Psoas muscle (tissue), 8 donors: ENCODE measurements around the gene ITPRIPL1. TPM values are rescaled to one million over a fixed set of nuclear protein-coding genes. Genes with fewer than 3 reads are reported as not detected.

Source experiments
- ATAC-seq, 4 donors: fragments of 200-7000 bp; cut with Tn5 transposase; one replicate each; pipeline ENCODE4 v1.9.1; 2020; ENCODE audit warnings: moderate library complexity in 3 of 4, mild to moderate bottlenecking in 2 of 4
- DNase-seq, 2 donors: peaks; one replicate each; pipeline ENCODE4 v3.0.0-alpha.2; 2020
- H3K27ac ChIP-seq: fragments of 200-600 bp; one replicate; pipeline ENCODE4 v1.8.0; 2022
- H3K27me3 ChIP-seq, 3 donors: fragments of 200-600 bp in 1 of 3; one replicate each; pipeline versions ENCODE4 v1.6.1 to v1.8.0; 2013 to 2022; ENCODE audit warnings: low read length in 2 of 3, mild to moderate bottlenecking in 2 of 3, moderate library complexity in 1 of 3; ENCODE audit not compliant: insufficient read depth in 3 of 3
- H3K36me3 ChIP-seq, 2 donors: fragments of 200-600 bp in 1 of 2; one replicate each; pipeline versions ENCODE4 v1.6.1 to v1.8.0; 2013 to 2022; ENCODE audit warnings: low read depth in 1 of 2, mild to moderate bottlenecking in 1 of 2, moderate library complexity in 1 of 2; ENCODE audit not compliant: insufficient read depth in 1 of 2
- H3K4me1 ChIP-seq: fragments of 200-600 bp; one replicate; pipeline ENCODE4 v1.8.0; 2022
- H3K4me3 ChIP-seq: fragments of 200-600 bp; one replicate; pipeline ENCODE4 v1.8.0; 2022; ENCODE audit warnings: mild to moderate bottlenecking
- H3K9me3 ChIP-seq: fragments of 200-600 bp; one replicate; pipeline ENCODE4 v1.8.0; 2022
- WGBS, 3 donors: extraction: QIAGEN DNeasy Blood & Tissue Kit; methylation state at CpG; one replicate each; pipeline versions ENCODE4 v1.1.6 to v1.1.7; 2013; 5-methylcytosine and 5-hydroxymethylcytosine counted together
- intact Hi-C, 2 donors: fragments of 100-400 bp; cut with DNase I; formaldehyde crosslinking; loops; one replicate each; pipeline versions ENCODE4 v1.11.0 to v1.14.2; 2022
- polyA plus RNA-seq, 3 donors: library from polyadenylated mRNA; stranded (reverse); fragments of 200-250 nt; gene quantifications; one replicate each; pipeline ENCODE4 v1.2.3, GENCODE V29; 2013
- total RNA-seq, 4 donors: library from RNA; stranded (reverse); fragmentation: NEBNext Ultra II Directional in 2 of 4; extraction: Animal tissue kit (Norgen Biotek cat#: 25700) in 2 of 4; gene quantifications; one replicate each; pipeline versions ENCODE4 v1.2.1 to v1.2.4, GENCODE V29; 2021 to 2023
- TF ChIP-seq, protein P1 (sequence below): fragments of 200-600 bp; IDR thresholded peaks from one replicate; pipeline ENCODE4 v1.8.0; 2022; ENCODE audit warnings: antibody characterized with exemption
- donor health status: healthy with polysubstance abuse.
- donor health status: DM: no; HTN: no; CAD: no; lungs with moderate emphysema.
- donor health status: Bipolar disorder and iron deficiency.
- donor health status: healthy.
- donor health status: DM: yes; HTN: yes; CAD: no.
- donor health status: DM: no; HTN: no; CAD: no.
- donor health status: DM: no; HTN: no; CAD: no.
- donor health status: DM: yes; HTN: yes; CAD: no.

Gene ITPRIPL1
- total and polyA plus RNA-seq, 7 donors, result 0.31 to 1.2 (median 0.60) TPM

- TF ChIP-seq, protein P1, sequence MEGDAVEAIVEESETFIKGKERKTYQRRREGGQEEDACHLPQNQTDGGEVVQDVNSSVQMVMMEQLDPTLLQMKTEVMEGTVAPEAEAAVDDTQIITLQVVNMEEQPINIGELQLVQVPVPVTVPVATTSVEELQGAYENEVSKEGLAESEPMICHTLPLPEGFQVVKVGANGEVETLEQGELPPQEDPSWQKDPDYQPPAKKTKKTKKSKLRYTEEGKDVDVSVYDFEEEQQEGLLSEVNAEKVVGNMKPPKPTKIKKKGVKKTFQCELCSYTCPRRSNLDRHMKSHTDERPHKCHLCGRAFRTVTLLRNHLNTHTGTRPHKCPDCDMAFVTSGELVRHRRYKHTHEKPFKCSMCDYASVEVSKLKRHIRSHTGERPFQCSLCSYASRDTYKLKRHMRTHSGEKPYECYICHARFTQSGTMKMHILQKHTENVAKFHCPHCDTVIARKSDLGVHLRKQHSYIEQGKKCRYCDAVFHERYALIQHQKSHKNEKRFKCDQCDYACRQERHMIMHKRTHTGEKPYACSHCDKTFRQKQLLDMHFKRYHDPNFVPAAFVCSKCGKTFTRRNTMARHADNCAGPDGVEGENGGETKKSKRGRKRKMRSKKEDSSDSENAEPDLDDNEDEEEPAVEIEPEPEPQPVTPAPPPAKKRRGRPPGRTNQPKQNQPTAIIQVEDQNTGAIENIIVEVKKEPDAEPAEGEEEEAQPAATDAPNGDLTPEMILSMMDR, result no peak
- H3K9me3 ChIP-seq, result no peaks in the 10 kb centered on the region
- intact Hi-C loops, result no loop called here
- no peak overlapping the region for H3K27ac ChIP-seq
- H3K4me3 ChIP-seq, result no peak overlapping the region
- 83 to 91% (median 89%) methylated on average over 2 of the region's 2 CpGs for WGBS, 3 donors
- ATAC-seq, result no peak
- no peaks in the 10 kb centered on the region for H3K36me3 ChIP-seq
- no peaks in the 10 kb centered on the region for H3K4me1 ChIP-seq
- no peak for DNase-seq
- no peaks in the 10 kb centered on the region for H3K27me3 ChIP-seq
Observed at GRCh38 chr2:96369186-96369585, 44.1 kb downstream of the ITPRIPL1 start.

- 5 to 26% (median 15%) methylated on average over 2 of the region's 2 CpGs for WGBS, 3 donors
- no peaks in the 10 kb centered on the region for H3K4me1 ChIP-seq
- DNase-seq (no peak), ATAC-seq (no peak)
- no peaks in the 10 kb centered on the region for H3K27me3 ChIP-seq
- no peak overlapping the region for H3K4me3 ChIP-seq
- intact Hi-C loops, result no loop called here
- peaks cover 5% of the 10 kb centered on the region for H3K9me3 ChIP-seq
- no peaks in the 10 kb centered on the region for H3K36me3 ChIP-seq
- H3K27ac ChIP-seq, result no peak overlapping the region
- TF ChIP-seq, protein P1, result no peak
Observed at GRCh38 chr2:96374211-96374951, 49.3 kb downstream of the ITPRIPL1 start.

Other genes starting within 250 kb of the ITPRIPL1 start
- 1 to 10 TPM; 1.6 to 5.3 (median 2.8) TPM for gene ADRA2B, start 208.7 kb upstream of the ITPRIPL1 start, total RNA-seq
- gene ADRA2B, start 208.7 kb upstream of the ITPRIPL1 start, polyA plus RNA-seq, result 1 to 10 TPM; 1.7 to 2.1 (median 1.9) TPM
- not detected for gene ASTL, start 186.8 kb upstream of the ITPRIPL1 start, total RNA-seq
- gene ASTL, start 186.8 kb upstream of the ITPRIPL1 start, polyA plus RNA-seq, result under 1 TPM in 1 of 3 donors, not detected in 2; 0.03 TPM
- gene DUSP2, start 179.9 kb upstream of the ITPRIPL1 start, total RNA-seq, result 1 to 10 TPM in 3 of 4 donors, under 1 TPM in 1; 0.64 to 2.4 (median 1.8) TPM
- gene DUSP2, start 179.9 kb upstream of the ITPRIPL1 start, polyA plus RNA-seq, result 1 to 10 TPM; 3.1 to 5.8 (median 4.1) TPM
- 100 to 1,000 TPM; 162 to 290 (median 231) TPM for gene STARD7, start 116.5 kb upstream of the ITPRIPL1 start, total RNA-seq
- 100 to 1,000 TPM; 111 to 472 (median 125) TPM for gene STARD7, start 116.5 kb upstream of the ITPRIPL1 start, polyA plus RNA-seq
- gene TMEM127, start 59.3 kb upstream of the ITPRIPL1 start, total RNA-seq, result 10 to 100 TPM; 23.1 to 33.0 (median 28.3) TPM
- gene TMEM127, start 59.3 kb upstream of the ITPRIPL1 start, polyA plus RNA-seq, result 10 to 100 TPM; 18.1 to 39.9 (median 21.2) TPM
- 10 to 100 TPM; 44.0 to 61.0 (median 56.5) TPM for gene CIAO1, start 59.1 kb upstream of the ITPRIPL1 start, total RNA-seq
- 10 to 100 TPM; 36.8 to 91.6 (median 80.5) TPM for gene CIAO1, start 59.1 kb upstream of the ITPRIPL1 start, polyA plus RNA-seq
- 10 to 100 TPM; 61.1 to 83.1 (median 77.6) TPM for gene SNRNP200, start 19.8 kb upstream of the ITPRIPL1 start, total RNA-seq
- gene SNRNP200, start 19.8 kb upstream of the ITPRIPL1 start, polyA plus RNA-seq, result 10 to 100 TPM; 47.6 to 73.7 (median 69.5) TPM
- under 1 TPM; 0.32 to 0.62 (median 0.51) TPM for gene NCAPH, start 10.4 kb downstream of the ITPRIPL1 start, total RNA-seq
- gene NCAPH, start 10.4 kb downstream of the ITPRIPL1 start, polyA plus RNA-seq, result under 1 TPM; 0.30 to 0.43 (median 0.31) TPM
- gene NEURL3, start 180.0 kb downstream of the ITPRIPL1 start, total RNA-seq, result under 1 TPM in 1 of 4 donors, not detected in 3; 0.59 TPM
- under 1 TPM in 2 of 3 donors, not detected in 1; 0.09 TPM for gene NEURL3, start 180.0 kb downstream of the ITPRIPL1 start, polyA plus RNA-seq
- gene ARID5A, start 211.4 kb downstream of the ITPRIPL1 start, total RNA-seq, result 10 to 100 TPM; 25.7 to 73.6 (median 37.8) TPM
- gene ARID5A, start 211.4 kb downstream of the ITPRIPL1 start, polyA plus RNA-seq, result 10 to 100 TPM; 12.9 to 29.9 (median 18.2) TPM